Measurements from ENCODE around the gene ITGAL.
"Not testable (repeated sequence)": the region's sequence is repeated elsewhere in the genome, so short reads cannot be mapped to it uniquely, and the experiment has no call there.

Gene ITGAL

GRCh38 chr16:30521476-30521872 lies 48.9 kb downstream of the ITGAL start:
- in situ Hi-C loops (cut with MboI; ENCODE audit: low sequenced_read_pairs, unreplicated experiment) = loop anchor here (10.0 kb wide), 1 partner anchor 87 kb away; the partner anchor contains the start of gene DCTPP1
- DNase-seq (ENCODE audit: low spot score) = no peak
- no peak for TF ChIP-seq CTCF (IDR thresholded peaks at IDR 0.05; ENCODE audit: borderline replicate concordance, control extremely low read depth, extremely low read depth, insufficient read depth, missing control alignments)

- in situ Hi-C loops (cut with MboI; ENCODE audit: low sequenced_read_pairs, unreplicated experiment) = loop anchor here (10.0 kb wide), 1 partner anchor 87 kb away; the partner anchor contains the start of gene DCTPP1
- TF ChIP-seq CTCF (IDR thresholded peaks at IDR 0.05; ENCODE audit: borderline replicate concordance, control extremely low read depth, extremely low read depth, insufficient read depth, missing control alignments) = no peak
These were observed 49.5 kb downstream of the ITGAL start for GRCh38 chr16:30521873-30522641.

GRCh38 chr16:30522702-30523463 lies 50.3 kb downstream of the ITGAL start:
- DNase-seq (ENCODE audit: low spot score) = not testable (repeated sequence)
- in situ Hi-C loops (cut with MboI; ENCODE audit: low sequenced_read_pairs, unreplicated experiment) = loop anchor here (10.0 kb wide), 1 partner anchor 88 kb away; the partner anchor contains the start of gene DCTPP1

More at GRCh38 chr16:30521873-30522641, 49.5 kb downstream of the ITGAL start:
- no peak for DNase-seq (ENCODE audit: low spot score)

- in situ Hi-C loops (cut with MboI; ENCODE audit: low sequenced_read_pairs, unreplicated experiment) = loop anchor here (10.0 kb wide), 1 partner anchor 89 kb away; the partner anchor contains the start of gene DCTPP1
- DNase-seq (ENCODE audit: low spot score) = no peak
- TF ChIP-seq CTCF (IDR thresholded peaks at IDR 0.05; ENCODE audit: borderline replicate concordance, control extremely low read depth, extremely low read depth, insufficient read depth, missing control alignments) = no peak
These were observed 51.4 kb downstream of the ITGAL start for GRCh38 chr16:30523768-30524574.

GRCh38 chr16:30524575-30525568 lies 52.3 kb downstream of the ITGAL start:
- no peak for TF ChIP-seq CTCF (IDR thresholded peaks at IDR 0.05; ENCODE audit: borderline replicate concordance, control extremely low read depth, extremely low read depth, insufficient read depth, missing control alignments)
- no peak for DNase-seq (ENCODE audit: low spot score)
- in situ Hi-C loops (cut with MboI; ENCODE audit: low sequenced_read_pairs, unreplicated experiment) = loop anchor here (10.0 kb wide), 1 partner anchor 90 kb away; the partner anchor contains the start of gene DCTPP1

- DNase-seq (ENCODE audit: low spot score) = no peak
- TF ChIP-seq CTCF (IDR thresholded peaks at IDR 0.05; ENCODE audit: borderline replicate concordance, control extremely low read depth, extremely low read depth, insufficient read depth, missing control alignments) = no peak
- in situ Hi-C loops (cut with MboI; ENCODE audit: low sequenced_read_pairs, unreplicated experiment) = loop anchor here (10.0 kb wide), 1 partner anchor 91 kb away; the partner anchor contains the start of gene DCTPP1
These were observed 53.2 kb downstream of the ITGAL start for GRCh38 chr16:30525844-30526136.
